EH (cell line): ENCODE results near the gene SULT1A1.
"Not testable (repeated sequence)": the region's sequence is repeated elsewhere in the genome, so short reads cannot be mapped to it uniquely, and the experiment has no call there.

ENCODE experiments used
- DNase-seq: peaks from one replicate; pipeline ENCODE4 v3.0.0-alpha.2; 2015; ENCODE audit warnings: low read depth

SULT1A1 gene

DNA sequence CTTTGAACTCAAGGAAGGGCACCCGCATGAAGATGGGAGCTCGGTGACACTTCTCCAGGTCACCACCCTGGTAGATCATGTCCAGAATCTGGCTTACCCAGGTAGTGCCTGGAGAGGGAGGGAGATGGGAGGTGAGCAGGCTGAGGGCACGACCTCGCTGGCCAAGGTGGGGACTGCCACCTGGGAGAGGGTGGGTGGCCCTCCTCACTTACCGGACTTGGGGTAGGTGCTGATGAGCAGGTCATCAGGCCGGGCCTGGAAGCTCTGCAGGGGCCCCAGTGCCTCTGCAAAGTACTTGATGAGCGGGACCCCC is 1.4 kb downstream of the SULT1A1 start:
- not testable (repeated sequence) for DNase-seq

DNA sequence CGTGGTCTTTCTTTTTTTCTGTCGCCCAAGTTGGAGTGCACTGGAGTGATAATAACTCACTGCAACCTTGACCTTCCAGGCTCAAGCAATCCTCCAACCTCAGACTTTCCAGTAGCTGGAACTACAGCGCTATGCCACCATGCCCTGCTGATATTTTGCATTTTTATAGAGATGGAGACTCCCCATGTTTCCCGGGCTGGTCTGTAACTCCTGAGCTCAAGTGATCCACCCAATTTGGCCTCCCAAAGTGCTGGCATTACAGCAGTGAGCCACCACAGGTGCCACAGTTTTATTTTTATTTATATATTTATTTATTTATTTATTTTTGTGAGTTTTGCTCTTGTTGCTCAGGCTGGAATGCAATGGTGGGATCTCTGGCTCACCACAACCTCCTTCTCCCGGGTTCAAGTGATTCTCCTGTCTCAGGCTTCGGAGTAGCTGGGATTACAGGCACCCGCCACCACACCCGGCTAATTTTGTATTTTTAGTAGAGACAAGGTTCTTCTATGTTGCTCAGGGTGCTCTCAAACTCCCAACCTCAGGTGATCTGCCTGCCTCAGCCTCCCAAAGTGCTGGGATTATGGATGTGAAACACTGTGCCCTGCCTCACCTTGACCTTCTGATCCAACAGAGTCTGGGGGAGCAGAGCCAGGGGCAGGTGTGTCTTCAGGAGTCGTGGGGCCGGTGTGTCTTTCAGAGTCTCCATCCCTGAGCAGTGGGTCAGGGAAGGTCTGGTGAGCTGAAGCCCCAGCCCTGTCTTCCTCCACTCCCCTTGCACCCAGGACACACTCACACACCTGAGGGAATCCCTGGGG is 2.0 kb downstream of the SULT1A1 start:
- not testable (repeated sequence) for DNase-seq

- DNase-seq, result no peak
These were observed 2.7 kb downstream of the SULT1A1 start for GRCh38 chr16:28607116-28607623.

DNA sequence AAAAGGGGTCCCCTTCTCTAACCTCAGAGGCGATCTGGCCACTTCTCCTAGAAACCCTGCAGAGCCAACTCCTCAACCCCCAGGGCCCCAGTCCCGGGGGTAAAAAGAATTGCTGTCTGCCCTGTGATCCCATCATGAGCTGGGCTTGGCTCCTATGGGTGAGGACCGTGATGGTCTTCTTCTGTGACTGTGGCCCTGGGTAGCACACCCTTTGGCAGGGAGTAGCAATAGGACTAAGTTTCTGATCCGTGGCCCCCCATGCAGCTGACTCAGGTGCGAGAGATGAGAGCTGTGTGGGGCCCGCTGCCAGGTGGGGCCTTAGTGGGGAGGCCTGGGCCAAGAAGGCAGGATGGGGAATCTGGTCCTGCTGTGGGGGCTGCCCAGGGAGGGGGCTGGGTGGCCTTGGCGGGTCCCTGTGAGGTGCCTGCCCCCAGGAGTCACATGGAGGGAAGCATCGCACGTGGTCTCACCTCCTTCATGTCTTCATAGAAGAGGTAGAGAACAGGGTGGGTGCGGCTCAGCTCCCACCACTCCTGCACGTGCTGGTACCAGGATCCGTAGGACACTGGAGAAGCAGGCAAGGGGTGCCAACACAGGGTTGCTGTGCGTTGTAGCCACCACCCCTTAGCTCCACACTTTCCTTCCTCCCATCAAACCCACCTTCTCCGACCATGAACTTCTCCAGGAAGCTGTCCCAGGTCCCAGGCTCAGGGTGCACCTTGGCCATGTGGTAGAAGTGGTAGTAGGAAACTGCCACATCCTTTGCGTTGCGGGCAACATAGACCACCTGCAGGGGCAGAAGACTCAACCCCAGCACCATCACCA is 3.3 kb downstream of the SULT1A1 start:
- no peak for DNase-seq

GRCh38 chr16:28604186-28604565 is 5.7 kb downstream of the SULT1A1 start:
- no peak for DNase-seq

DNA sequence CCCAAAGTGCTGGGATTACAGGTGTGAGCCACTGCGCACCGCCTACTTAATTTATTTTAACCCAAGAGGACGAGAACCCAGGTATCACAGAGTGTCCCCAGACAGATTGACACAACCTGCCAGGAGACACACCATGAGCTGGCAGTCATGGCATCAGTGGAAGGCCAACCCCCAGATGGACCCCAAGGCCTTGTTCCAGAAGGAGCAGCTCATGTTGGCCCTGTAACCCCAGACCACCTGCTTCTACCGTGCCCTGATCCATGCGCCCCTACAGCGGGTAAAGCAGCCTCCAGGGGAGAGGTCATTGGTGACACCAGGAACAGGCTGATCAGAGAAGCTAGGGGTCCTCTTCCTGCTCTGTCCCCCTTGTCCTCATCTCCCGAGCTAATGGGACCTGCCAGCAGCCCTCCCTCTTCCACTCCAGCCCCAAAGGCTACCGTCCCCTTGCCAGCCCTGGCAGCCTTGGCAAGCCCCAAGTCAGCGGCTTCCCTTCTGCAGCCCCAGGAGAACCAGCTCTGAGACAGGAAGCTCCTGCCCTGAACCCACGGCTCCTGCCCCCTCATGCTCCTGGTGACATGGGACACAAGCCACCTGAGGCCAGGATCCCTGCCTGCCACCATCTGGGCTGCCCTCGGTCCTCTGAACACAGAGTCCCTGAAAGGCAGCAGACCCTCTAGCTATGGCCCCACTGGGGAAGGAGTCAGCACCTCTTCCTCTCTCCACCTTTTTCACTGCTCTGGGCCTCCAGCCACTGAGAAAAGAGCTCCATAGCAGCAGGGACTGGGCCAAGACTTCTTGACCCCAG is 6.3 kb downstream of the SULT1A1 start:
- no peak for DNase-seq

- no peak for DNase-seq
These were observed 7.3 kb downstream of the SULT1A1 start for GRCh38 chr16:28602529-28602928.

DNA sequence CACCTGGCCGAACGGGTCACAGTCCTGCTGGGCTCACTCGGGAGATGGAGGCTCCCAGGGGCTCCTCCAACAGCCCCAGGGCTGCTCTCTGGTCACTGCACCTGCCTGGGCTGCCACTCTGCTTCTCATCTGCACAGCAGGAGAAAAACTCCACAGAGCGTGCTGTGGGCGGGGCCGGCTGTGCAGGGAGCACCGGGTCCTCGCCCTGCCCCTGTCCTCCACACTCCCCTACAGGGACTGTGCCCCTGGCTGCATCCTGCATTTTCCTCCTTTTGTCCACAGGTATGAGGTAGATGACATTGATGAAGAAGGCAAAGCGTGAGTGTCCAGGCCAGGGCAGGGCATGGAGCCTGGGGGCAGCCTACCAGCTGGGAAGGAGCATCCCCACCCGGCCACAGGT is 7.8 kb downstream of the SULT1A1 start:
- not testable (repeated sequence) for DNase-seq

- not testable (repeated sequence) for DNase-seq
These were observed 8.3 kb downstream of the SULT1A1 start for GRCh38 chr16:28601589-28601988.

GRCh38 chr16:28600965-28601364 is 8.9 kb downstream of the SULT1A1 start:
- not testable (repeated sequence) for DNase-seq

GRCh38 chr16:28599377-28600285 is 10.2 kb downstream of the SULT1A1 start:
- DNase-seq, result not testable (repeated sequence)

DNA sequence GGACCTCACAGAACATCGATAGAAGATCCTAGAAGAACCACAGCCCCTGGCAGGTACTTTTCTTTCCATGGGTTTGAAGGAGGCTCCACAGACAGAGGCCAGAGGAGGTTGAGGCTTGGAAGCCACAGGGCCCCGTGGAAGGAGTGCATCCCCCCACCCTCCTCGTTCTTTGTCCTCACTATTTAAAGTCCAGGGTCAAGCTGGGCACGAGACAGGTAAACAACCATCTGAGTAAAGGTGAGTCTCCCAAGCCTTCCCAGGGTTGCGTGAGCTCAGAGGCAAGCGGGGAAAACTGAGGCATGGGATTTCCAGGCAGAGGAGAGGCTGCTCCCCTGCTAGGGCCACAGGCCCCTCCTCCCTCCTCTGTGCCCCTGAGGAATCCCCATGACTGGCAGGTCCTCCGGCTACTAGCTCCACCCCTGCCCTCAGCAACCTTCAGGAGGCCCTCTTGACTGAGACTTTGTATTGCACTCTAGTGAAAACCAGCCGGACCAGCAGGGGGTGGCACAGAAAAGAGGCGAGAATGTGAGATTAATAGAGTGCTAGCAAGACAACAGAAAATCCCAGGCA is 12.1 kb downstream of the SULT1A1 start:
- no peak for DNase-seq

DNA sequence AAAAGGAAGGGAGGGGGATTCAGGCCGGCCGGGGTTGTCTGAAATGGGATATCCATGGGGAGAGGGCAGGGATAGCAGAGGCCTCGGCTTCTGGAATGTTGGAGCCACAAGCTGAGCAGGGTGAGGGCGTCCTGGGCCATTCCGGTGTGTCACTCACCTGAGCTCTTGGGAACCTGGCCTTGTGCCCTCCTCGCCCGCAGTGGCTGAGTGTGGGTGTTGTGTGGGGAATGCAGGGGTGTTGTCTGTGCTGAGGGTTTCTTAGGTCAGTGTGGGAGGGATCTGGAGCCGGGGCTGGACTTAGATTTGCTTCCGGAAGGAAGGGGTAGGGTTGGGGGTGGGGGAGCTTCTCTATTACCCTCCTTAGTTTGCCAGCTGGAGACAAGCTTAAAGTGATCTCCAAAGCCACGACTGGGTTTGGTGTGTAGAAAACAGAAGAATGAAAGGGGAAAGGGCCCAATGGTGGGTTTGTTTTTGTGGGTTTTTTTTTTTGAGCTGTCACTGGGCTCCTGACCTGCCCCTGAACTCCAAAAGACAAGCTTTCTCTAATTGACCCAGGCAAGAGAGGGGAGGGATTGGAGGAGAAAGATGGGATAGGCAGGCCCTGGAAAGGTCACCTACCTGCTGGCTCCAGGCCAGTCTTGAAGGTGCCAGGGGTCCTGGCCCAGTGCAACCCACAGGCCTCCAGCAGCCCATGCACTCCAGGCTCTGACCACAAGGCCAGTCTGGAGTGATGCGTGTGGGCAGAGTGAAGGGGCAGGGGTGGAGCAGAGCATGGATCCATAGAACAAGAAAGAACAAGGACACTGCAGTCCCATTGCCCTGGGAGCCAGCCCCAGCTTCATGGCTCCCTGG is 12.8 kb downstream of the SULT1A1 start, which contains the start of gene SULT1A2:
Gene SULT1A2 (minus strand): TSS at position 211 of the 852 bp plus-strand sequence. CDS start 1,120 bp downstream, outside the sequence.
- no peak for DNase-seq

DNA sequence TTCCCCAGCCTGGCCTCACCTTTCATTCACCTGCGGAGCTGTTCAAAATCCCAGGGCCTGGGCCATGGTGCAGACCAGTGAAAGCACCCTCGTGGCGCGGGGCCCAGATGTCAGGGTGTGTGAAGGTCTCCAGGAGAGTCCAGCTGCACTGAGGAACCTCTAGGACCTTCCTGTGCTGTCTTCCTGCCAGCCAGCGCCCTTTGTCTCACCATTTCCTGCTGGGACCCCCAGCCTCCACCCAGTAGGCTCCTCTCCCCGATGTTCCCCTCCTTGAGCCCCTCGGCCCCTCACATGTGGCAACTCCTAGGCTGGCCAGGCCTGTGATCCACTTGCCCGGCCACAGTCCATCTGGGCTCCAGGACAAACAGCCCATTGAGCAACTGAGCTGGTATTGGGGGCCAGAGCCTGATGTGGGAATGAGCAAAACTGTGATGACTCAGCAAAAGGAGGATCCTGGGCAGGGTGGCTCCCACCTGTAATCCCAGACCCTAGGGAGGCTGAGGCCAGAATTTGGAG is 13.7 kb downstream of the SULT1A1 start:
- no peak for DNase-seq

- DNase-seq, result not testable (repeated sequence)
These were observed 14.4 kb downstream of the SULT1A1 start for GRCh38 chr16:28595451-28595850.

- no peak for DNase-seq
These were observed 16.8 kb downstream of the SULT1A1 start for GRCh38 chr16:28592979-28593553.

GRCh38 chr16:28592511-28592910 is 17.3 kb downstream of the SULT1A1 start:
- DNase-seq, result no peak

GRCh38 chr16:28591355-28591754 is 18.5 kb downstream of the SULT1A1 start:
- DNase-seq, result no peak
